ENCODE measurements around the gene HNRNPLL. TPM values are rescaled to one million over a fixed set of nuclear protein-coding genes. Genes with fewer than 3 reads are reported as not detected.

The HNRNPLL gene
- 75.3 and 80.2 TPM in 2 replicates for total RNA-seq

DNA sequence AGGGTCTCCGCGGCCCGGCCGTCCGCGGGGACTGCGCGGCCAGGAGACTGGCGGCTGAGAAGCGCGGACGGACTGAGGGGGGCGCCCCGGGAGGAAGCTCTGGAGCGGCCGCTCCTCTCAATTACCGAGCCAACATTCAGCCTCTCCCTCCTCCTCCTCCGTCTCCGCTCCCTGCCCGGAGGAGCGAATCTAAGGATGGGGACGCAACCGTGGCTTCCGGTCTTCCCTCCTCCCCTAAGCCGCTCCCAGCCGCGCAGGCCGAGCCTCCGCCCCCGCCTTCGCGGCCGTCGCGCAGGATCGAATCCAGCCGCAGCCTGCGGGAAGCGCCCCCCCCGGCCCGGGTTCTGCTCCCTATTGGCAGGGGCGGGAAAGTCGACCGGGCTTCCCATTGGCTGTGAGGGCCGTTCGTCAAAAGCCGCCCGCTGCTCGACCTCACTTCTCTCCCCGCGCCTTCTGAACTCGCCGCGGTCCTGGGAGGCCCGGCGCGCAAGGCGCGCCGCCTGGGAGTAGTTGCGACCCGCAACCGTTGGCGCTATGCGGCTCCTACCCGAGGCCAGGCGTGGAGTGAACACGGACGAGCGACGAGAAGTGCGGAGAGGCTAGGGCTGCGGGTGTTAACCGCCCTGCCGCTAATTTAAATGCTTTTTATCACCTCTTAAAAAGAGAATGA, at the start of gene HNRNPLL:
TSS of gene HNRNPLL (minus strand) at position 197 of the 670 bp plus-strand sequence. CDS start 302 bp downstream, outside the sequence.
- intact Hi-C loops (cut with micrococcal nuclease), result loop anchor here (1.0 kb wide), 16 partner anchors 9 to 518 kb away; partner anchors contain the start of genes ATL2, GEMIN6, SOS1 and SRSF7

GRCh38 chr2:38650717-38651116, 48.0 kb upstream of the HNRNPLL start:
- intact Hi-C loops (cut with micrococcal nuclease), result loop anchor here (5.0 kb wide), 1 partner anchor 227 kb away; the partner anchor contains the start of genes DHX57 and MORN2

GRCh38 chr2:38650012-38650411, 47.3 kb upstream of the HNRNPLL start:
- intact Hi-C loops (cut with micrococcal nuclease), result loop anchor here (5.0 kb wide), 1 partner anchor 227 kb away; the partner anchor contains the start of genes DHX57 and MORN2

GRCh38 chr2:38649176-38649728, 46.5 kb upstream of the HNRNPLL start:
- intact Hi-C loops (cut with micrococcal nuclease), result no loop called here

DNA sequence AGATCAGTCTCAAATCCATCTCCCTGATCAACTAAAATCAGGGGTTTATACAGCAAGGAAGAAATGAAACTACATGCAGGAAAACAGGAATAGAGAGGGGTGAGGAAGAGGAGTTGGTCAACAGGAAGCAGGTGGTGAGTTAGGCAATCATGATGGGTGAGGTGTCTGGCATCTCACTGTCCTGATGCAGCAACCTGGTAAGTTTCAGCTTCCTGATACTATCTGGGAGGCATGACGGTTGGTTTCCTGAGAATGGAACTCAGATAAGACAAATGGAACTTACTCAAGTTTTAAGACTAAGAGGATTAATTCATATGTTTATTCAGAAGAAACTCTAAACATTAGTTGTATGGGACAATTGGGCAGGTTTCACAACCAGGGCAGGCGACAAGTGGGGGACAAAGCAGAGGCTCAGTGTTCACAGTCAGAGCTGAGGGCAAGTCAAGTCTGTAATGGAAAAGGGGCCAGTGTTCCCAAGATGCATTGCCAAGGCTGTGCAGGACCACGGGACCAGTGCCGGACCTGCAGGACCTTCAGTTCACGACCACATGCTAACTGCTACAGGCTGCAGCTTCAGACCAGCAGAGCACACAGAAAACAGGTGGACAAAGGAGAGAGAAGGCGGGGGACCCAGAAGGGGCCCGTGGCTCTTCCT, 45.5 kb upstream of the HNRNPLL start:
- intact Hi-C loops (cut with micrococcal nuclease), result no loop called here

DNA sequence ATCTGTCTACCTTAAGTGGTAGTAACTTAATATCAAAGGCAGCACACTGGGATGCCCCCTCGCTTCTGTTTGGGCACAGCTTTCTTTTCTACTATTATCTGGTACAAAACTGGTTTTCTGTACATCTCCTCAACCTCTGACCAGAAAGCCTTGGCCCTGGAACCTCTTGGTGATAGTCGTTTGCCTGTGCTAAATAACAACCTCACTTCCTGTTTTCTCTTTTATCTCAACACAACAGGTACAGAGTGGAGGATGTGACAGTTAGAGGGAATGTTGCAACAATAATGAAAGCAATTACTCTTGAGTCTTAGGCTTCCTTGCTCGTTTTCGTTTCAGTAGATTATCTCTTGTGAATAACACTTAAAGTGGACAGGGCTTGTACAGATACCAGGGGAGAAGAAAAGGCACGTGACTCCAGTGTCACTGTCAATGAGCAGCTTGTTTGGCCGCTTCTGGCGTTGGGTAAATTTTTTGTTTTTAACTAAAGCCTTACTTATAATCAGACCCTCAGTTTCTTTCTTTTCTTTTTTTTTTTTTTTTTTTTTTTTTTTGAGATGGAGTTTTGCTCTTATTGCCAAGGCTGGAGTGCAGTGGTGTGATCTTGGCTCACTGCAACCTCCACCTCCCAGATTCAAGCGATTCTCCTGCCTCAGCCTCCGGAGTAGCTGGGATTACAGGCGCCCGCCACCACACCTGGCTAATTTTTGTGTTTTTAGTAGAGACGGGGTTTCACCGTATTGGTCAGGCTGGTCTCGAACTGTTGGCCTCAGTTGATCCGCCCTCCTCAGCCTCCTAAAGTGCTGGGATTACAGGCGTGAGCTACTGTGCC, 41.2 kb upstream of the HNRNPLL start:
- intact Hi-C loops (cut with micrococcal nuclease), result loop anchor here (1.0 to 2.0 kb wide), 6 partner anchors 9 to 107 kb away; partner anchors contain the start of gene SRSF7

DNA sequence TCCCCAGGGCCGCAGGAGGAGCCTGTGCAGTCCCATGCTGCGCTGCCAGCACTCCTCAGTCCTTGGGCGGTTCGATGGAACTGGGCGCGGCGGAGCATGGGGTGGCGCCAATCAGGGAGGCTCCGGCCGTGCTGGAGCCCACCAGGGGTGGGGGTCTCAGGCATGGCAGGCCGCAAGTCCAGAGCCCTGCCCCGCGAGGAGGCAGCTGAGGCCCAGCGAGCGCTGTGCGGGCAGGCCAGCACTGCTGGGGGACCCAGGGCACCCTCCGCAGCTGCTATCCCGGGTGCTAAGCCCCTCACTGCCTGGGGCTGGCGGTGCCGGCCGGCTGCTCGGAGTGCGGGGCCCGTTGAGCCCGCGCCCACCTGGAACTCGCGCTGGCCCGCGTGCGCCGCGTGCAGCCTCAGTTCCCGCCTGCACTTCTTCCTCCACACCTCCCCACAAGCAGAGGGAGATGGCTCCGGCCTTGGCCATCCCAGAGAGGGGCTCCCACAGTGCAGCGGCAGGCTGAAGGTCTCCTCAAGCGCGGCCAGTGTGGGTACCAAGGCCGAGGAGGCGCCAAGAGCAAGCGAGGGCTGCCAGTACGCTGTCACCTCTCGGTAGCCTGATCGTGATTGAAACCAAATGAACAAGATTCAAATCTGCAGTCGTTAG, 40.4 kb upstream of the HNRNPLL start:
- intact Hi-C loops (cut with micrococcal nuclease), result loop anchor here (1.0 to 2.0 kb wide), 4 partner anchors 10 to 40 kb away; no protein-coding TSS in a partner anchor

GRCh38 chr2:38642373-38643017, 39.8 kb upstream of the HNRNPLL start:
- intact Hi-C loops (cut with micrococcal nuclease), result loop anchor here (1.0 to 2.0 kb wide), 4 partner anchors 11 to 39 kb away; no protein-coding TSS in a partner anchor

- intact Hi-C loops (cut with micrococcal nuclease), result no loop called here
Observed at GRCh38 chr2:38636069-38636468, 33.3 kb upstream of the HNRNPLL start.

DNA sequence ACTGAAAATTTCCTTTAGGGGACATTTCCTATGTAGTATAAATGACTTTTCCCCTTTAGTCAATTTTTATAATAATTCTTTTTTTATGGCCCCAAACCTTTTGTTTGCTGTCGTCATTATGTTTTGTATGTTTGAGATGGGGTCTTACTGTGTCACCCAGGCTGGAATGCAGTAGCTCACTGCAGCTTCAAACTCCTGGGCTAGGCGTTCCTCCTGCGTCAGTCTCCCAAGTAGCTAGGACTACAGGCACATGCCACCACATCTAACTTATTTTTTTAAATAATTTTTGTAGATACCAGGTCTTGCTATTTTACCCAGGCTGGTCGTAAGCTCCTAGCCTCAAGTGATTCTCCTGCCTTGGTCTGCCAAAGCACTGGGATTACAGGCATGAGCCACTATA, 32.4 kb upstream of the HNRNPLL start:
- intact Hi-C loops (cut with micrococcal nuclease), result no loop called here

- intact Hi-C loops (cut with micrococcal nuclease), result no loop called here
Observed at GRCh38 chr2:38634684-38635083, 32.0 kb upstream of the HNRNPLL start.

GRCh38 chr2:38633895-38634294, 31.2 kb upstream of the HNRNPLL start:
- intact Hi-C loops (cut with micrococcal nuclease), result no loop called here

DNA sequence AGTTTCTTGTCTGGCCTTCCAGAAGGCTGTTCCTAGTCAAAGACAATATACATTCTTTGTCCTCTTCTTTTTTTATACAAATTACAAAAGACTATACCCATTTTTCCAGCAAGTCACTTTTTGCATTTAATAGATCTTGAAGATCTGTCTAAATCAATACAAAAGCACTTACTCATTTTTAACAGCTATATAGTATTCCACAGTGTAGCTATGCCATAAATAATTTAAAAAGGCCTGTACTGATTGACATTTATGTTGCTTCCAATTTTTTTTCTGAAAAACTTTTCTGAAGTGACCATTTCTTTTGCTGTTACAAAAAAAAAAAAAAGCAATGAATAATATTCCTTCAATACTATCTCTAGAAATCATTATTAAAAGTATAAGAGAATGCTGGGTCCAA, 30.3 kb upstream of the HNRNPLL start:
- intact Hi-C loops (cut with micrococcal nuclease), result no loop called here

- intact Hi-C loops (cut with micrococcal nuclease), result no loop called here
Observed at GRCh38 chr2:38631976-38632375, 29.2 kb upstream of the HNRNPLL start.

DNA sequence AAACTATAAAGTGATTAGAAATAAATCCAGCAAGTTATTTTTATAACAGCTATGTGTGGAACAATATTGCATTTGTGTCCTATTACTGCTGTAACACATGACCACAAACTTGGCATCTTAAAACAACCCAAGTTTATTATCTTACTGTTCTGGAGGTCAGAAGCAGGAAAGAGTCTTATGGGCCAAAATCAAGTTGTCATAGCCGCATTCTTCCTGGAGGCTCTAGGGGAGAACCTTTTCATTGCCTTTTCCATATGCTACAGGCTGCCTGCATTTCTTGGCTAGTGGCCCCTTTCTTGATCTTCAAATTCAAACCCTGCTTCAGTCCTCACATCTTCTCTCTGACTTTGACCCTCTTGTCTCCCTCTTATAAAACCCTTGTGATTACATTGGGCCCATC, 27.0 kb upstream of the HNRNPLL start:
- intact Hi-C loops (cut with micrococcal nuclease), result no loop called here

DNA sequence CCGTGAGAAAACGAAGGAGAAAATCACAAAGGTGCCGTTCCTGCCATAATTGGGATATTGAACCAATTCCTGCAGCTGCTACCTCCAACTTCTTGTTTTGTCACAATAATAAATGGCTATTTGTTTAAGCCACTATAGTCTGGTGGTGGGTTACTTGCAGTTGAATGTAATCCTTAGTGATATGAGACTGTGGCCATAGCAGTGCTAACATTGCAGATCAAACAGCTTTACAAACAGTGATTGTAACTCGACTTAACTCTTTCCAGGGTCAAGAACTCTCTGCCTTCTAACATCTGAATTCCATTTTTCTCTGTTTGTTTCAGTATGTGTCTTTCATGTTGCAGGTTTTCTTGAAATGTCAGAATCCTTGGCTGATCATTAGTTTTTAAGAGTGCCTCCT, 24.7 kb upstream of the HNRNPLL start:
- intact Hi-C loops (cut with micrococcal nuclease), result loop anchor here (2.0 kb wide), 2 partner anchors 15 to 17 kb away; no protein-coding TSS in a partner anchor

DNA sequence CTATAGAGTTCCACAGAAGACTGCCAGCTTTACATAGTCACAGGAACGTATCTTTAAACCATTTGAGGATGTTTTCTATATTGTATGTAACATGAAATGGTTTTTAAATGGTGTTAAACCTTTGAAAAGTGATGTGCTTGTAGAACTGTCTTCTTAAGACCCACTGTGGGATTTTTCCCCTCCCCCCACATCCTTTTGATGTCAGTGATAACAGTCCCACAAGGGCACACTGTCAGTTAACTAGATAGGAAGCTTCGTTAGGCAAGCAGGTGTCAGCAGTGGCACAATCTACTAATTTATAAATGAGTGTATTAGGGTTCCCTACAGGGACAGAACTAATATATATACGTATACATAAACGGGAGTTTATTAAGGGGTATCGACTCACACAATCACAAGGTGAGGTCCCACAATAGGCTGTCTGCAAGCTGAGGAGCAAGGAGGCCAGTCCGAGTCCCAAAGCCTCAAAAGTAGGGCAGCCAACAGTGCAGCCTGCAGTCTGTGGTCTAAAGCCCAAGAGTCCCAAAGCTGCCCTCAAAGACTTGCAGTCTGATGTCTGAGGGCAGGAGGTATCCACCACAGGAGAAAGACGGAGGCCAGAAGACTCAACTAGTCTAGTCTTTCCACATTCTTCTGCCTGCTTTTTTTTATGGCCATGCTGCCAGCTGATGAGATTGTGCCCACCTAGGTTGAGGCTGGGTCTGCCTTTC, 23.8 kb upstream of the HNRNPLL start:
- intact Hi-C loops (cut with micrococcal nuclease), result loop anchor here (2.0 kb wide), 2 partner anchors 16 kb away; no protein-coding TSS in a partner anchor

DNA sequence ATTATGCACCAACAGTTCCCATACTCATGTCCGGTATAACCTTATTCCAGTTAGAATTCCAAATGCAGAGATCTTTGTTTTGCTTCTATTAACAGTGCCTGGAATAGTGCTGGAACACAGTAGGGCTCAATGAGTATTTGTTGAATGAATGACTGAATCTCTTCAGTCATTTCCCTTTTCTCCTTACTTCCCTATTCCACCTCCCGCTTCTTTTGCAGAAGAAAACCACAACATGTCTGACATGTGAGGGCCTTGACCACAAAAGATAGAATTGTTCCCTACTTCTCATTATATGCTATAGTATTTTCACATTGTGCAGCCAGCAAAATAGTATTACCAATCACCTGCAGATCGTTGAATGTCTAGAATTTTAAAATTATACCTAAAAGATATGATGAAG, 19.5 kb upstream of the HNRNPLL start:
- intact Hi-C loops (cut with micrococcal nuclease), result no loop called here

GRCh38 chr2:38621018-38621417, 18.3 kb upstream of the HNRNPLL start:
- intact Hi-C loops (cut with micrococcal nuclease), result no loop called here

All from T-helper 1 cell treated with Interleukin-12 subunit alpha and Interleukin-12 subunit beta and Interleukin-4 antibody, amounts not matched to agents 30 ng/mL and 1 ng/mL, for 36 hours (primary cell).